Right lobe of liver (tissue), 4 donors: ENCODE data around the gene NDUFAF2.

ENCODE experiments used
- CTCF ChIP-seq, 4 donors: fragments of 200-600 bp in 3 of 4; fragments of 450-650 bp in 1 of 4; IDR thresholded peaks; one replicate each; pipeline versions ENCODE4 v1.5.1 to v1.8.0; 2016 to 2022; ENCODE audit warnings: antibody characterized with exemption in 4 of 4, mild to moderate bottlenecking in 2 of 4
- POLR2A ChIP-seq: fragments of 450-650 bp; IDR thresholded peaks from one replicate; pipeline ENCODE4 v1.6.1; 2017; ENCODE audit warnings: antibody characterized with exemption, mild to moderate bottlenecking
- donor health status: DM: no; HTN: no; CAD: no.
- donor health status: DM: no; HTN: no; CAD: no.
- donor health status: DM: no; HTN: yes; CAD: no.

- TF ChIP-seq CTCF (IDR thresholded peaks at IDR 0.05) (no peak), POLR2A (no peak)
These were observed 85.1 kb downstream of the NDUFAF2 start for GRCh38 chr5:61030163-61030482.
